Urothelium cell line (cell line): Measurements from ENCODE around the gene PTMA.
"Not testable (repeated sequence)": the region's sequence is repeated elsewhere in the genome, so short reads cannot be mapped to it uniquely, and the experiment has no call there.

ENCODE experiments used
- DNase-seq: peaks from one replicate; pipeline ENCODE4 v3.0.0; 2011; ENCODE audit warnings: low spot score, mixed read lengths
- FAIRE-seq: peaks from 2 replicates; lab custom pipeline; 2011; peaks lifted over from hg19 to GRCh38; lab: Jason Lieb, UNC

Gene PTMA

GRCh38 chr2:231691251-231691772 lies 17.0 kb upstream of the PTMA start:
- DNase-seq (no peak), FAIRE-seq (no peak)

GRCh38 chr2:231692847-231693246 lies 15.5 kb upstream of the PTMA start:
- FAIRE-seq (no peak), DNase-seq (no peak)

DNA sequence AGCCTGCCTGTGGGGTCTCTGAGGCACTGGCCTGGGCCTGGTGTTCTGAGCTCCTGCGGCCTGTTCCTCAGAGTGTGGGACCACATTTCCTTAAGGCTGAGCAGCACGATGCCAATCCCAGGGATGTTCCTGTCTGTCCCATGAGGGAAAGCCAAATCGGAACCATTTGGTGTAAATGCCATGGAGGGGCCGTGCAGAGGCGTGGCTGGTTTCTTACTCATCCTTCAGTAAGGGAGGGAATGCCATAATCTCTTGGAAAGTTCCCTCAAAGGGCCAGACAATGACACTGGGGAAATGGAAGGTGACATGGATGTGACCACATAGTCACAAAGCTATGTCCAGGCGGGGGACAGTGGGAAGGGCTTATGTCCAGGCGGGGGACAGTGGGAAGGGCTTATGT lies 14.4 kb upstream of the PTMA start:
- FAIRE-seq (no peak), DNase-seq (no peak)

DNA sequence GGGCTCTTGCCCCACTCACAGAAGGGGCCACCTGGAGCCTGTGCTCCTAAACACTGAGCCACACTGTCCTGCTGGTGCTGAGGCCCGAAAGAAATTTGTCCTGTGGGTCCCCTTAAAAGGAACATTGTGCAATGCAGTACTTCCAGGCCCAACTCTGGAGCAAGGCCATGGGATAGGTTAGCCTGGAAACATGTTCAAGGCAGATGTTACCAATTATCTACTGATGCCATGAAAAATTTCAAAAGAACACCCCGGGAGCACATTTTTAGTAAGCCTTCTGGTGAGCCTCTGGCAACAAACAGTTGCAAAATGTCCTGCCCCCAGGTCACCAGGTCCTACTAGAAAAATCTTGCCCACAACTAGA lies 12.3 kb upstream of the PTMA start:
- DNase-seq, result no peak
- no peak for FAIRE-seq

DNA sequence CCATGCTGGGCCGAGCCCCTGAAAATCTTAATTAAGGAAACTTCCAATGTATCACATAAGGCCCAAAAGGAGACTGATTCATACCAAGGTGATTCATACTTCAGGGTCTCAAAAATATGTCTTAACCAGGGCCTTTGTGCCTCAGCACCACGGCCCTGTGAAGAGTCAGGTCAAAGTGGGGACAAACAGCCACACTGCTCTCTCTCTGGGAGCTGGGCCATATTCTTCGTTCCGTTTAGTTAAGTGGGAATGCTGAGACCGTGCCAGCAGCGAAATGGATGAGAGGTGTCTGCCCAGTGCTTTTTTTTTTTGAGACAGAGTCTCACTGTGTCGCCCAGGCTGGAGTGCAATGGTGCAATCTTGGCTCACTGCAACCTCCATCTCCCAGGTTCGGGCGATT lies 9.3 kb upstream of the PTMA start:
- no peak for FAIRE-seq
- DNase-seq, result no peak

- FAIRE-seq, result no peak
- no peak for DNase-seq
Observed at GRCh38 chr2:231701456-231702373, 6.6 kb upstream of the PTMA start.

DNA sequence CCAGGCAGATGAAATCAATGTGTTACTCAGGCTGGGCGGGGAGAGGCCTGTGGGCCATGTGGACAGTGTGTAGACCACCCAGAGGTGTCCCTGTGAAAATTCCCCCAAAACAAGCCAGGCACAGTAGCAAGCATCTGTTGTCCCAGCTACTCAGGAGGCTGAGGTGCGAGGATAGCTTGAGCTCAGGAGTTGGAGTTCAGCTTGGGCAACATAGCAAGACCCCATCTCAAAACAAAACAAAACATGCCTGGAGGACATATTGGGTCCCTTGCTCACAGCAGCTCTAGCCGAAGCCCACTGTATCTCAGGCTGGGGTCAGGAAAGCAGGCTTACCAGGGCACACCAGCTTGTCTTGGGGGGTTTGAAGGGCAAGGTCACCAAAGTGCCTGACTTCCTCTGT lies 4.3 kb upstream of the PTMA start:
- no peak for FAIRE-seq

DNA sequence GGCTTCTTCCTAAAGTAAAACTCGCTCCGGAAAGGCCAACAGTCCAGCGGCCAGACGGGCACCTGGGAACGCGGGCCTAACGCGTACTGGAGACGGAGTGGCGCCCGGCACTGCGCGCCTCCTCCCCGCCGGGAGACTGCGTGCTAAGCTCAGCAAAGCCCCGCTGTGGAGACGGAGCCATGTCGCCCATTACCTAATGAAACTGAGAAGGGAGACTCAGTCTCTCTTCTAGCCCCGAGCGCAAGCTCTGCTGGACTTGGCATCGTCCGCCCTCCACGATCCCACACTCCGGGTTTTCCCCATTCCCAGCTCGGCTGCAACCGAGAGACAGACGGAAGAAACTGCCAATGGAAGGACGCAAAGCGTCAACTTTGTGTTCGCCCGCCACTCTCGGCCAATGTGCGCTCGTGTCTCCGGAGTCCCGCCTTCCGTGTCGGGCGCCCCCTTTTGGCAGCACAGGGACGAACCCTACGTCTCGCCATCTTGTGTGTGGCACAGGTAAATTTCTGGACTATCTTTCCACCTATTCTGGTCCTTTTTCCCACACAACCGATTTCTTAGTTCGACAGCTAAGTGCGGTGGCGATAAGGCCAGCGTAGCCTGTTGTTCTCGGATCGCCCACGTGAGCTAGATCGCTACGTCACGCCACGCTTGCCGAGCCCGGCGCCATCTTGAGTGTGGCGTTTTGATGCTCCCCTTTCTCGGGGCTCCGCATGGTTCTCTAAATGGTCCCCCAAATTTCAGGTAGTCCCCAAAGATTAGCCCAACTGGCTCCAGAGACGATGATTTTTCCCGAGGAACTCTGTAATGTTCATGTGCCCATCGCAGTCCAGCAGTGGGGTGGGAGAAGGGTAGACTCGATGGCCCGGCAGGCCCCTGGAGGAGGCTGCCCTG lies 1.3 kb upstream of the PTMA start:
- DNase-seq, result peak; percentile 95
- peak; percentile 23 for FAIRE-seq

More for the DNA sequence above, 4.3 kb upstream of the PTMA start:
- no peak for DNase-seq

- FAIRE-seq (no peak), DNase-seq (no peak)
Observed at GRCh38 chr2:231707625-231707926, 749 bp upstream of the PTMA start.

- no peak for DNase-seq
- FAIRE-seq, result no peak
Observed at GRCh38 chr2:231708773-231709635, 679 bp downstream of the PTMA start.

DNA sequence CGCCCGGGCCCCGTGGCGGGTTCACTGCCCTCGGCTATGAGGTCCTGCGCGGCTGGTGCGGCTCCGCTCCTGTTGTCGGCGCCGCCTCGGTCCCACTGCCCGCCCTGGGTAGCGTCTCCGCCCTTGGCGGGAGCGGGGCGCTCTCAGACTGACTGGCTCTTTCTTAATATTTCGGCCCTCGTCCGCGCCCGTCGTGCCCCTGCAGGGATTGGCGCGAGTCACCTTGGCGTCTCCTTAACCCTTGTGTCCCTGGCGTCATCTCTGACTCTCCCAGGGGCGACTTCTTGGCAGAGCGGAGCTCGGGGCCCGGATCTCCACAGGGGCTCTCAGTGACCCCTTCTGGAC lies 1.3 kb downstream of the PTMA start:
- DNase-seq (no peak), FAIRE-seq (no peak)

DNA sequence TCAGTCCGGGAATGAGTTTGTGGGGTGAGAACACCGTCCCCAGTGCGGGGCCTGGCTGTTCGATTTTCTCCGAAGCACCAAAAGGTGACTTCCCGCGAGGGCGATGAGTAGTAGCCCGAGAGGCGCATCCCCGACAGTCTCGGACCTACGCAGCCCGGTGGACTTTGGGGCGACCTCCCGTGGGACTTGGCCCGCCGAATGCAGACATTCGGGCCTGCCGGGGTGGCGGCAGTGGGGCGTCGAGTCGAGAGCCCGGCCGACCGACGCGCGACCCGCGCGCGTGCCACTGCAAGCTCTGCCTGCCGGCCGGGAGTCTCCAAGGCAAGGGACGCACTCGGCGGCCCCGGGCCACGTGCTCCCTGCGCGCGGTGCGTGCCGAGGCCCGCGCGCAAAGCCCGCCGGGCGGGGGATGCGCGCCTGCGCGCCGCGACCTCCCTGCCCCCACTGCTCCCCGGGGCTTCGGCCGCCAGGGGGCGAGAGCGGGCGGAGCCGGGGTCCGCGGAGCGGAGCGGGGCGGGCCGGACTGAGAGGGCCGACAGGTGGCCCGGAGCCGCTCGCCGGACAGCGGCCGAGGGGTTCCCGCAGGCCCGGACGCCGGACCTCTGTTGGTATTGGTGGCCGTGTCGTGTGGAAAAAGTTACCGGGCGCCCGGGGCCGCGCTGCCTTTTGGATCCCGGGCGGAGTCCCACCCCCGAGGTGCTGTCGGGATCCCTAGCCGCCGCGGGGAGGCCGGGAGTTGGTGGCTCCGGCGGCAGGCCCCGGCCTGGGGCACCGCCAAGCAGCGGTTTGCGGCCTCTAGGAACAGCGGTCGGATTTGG lies 1.9 kb downstream of the PTMA start:
- DNase-seq (peak; percentile 90), FAIRE-seq (no peak)

DNA sequence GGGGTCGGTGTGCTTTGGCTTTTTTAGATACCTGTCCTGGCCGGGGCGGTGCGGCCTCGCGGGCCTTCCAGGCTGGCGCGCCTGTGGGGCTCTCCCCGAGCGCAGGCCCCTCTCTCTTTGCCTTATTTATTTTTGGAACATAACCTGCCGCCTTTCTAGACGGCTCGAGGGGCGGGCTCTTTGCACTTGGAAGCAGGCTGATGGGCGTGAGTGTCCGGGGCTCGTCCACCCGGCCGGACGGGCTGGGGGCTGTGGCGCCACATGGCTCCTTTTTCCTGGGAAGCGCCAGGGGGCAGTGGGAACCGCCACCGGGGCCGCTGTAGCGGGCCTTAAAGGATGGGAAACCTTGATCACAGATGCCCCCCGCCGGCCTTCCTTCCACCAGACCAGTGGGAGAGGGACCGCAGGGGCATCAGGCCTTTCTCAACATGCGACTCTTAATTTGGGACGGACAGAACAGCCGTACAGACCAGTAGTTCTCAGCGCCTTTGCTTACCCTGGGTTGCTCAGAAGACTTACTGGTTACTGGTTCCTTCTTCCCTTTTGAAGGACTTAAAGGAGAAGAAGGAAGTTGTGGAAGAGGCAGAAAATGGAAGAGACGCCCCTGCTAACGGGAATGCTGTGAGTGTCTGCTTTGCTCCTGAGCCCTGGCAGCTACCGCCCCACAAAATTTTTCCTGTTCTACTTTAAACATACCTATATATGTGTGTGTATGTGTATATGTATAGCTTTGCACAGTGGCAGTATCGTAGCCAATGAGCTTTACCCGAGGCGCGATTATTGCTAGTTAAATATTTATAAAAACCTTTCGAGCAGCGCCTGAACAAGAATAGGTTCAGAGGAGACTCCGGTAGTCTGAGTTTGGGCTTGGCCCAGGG lies 2.7 kb downstream of the PTMA start:
- FAIRE-seq, result no peak
- DNase-seq, result no peak

DNA sequence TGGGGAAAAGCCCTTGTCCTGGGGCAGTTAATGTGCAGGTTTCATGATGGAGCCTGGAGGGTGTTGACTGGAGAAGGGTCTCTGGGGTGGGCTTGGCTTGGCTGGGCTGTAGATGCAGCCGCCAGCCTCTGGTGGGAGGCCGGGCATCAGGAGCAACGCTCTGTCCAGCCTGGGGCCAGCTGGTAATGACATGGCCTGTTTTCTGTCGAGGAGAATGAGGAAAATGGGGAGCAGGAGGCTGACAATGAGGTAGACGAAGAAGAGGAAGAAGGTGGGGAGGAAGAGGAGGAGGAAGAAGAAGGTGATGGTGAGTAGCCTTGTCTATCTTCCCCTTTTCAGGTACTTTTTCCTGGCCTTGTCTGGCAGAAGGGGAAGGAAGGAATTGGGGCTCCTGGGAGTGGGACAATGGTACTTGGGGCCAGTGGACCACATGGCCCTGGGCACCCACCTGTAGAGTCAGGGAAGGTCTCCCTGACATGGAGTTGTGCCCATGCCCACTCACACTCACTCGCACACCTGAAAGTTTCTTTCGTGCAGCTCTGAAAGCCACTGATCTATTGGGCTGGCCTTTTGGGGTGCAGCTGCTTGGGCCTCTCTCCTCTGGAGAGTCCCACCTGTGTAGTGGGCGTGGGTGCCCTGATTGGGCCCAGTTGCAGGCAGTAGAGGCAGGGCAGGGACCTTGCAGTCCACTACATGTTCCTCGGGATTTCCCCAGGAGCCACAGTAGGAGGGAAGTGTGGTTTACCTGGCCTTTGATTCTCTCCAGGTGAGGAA lies 3.5 kb downstream of the PTMA start:
- FAIRE-seq (no peak), DNase-seq (no peak)

DNA sequence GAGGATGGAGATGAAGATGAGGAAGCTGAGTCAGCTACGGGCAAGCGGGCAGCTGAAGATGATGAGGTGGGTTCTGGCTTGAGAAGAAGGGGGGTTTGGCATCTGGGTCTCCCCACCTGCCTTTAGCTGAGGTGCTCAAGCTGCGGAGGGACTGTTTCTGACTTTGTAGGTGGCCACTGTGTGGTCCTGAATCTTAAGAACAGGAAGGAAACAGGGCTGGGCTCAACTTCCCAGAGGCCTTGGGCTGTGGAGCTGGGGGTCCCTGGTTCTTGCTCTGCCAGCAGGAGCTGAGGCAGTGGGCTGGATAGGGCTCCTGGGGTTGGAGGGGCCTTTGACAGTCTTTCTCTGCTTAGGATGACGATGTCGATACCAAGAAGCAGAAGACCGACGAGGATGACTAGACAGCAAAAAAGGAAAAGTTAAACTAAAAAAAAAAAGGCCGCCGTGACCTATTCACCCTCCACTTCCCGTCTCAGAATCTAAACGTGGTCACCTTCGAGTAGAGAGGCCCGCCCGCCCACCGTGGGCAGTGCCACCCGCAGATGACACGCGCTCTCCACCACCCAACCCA lies 4.2 kb downstream of the PTMA start:
- not testable (repeated sequence) for FAIRE-seq, DNase-seq

DNA sequence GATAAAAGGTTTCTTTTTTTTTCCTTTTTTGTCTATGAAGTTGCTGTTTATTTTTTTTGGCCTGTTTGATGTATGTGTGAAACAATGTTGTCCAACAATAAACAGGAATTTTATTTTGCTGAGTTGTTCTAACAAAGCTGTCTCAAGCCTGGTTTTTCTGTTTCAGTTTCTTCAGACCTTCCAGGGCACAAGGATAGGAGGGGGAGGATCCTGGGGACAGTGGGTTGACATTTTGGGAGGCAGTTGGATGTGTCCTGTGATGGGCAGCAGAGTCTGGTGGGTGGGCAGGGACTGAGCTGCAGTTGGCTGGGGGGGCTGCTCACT lies 5.0 kb downstream of the PTMA start:
- DNase-seq, FAIRE-seq: not testable (repeated sequence)

DNA sequence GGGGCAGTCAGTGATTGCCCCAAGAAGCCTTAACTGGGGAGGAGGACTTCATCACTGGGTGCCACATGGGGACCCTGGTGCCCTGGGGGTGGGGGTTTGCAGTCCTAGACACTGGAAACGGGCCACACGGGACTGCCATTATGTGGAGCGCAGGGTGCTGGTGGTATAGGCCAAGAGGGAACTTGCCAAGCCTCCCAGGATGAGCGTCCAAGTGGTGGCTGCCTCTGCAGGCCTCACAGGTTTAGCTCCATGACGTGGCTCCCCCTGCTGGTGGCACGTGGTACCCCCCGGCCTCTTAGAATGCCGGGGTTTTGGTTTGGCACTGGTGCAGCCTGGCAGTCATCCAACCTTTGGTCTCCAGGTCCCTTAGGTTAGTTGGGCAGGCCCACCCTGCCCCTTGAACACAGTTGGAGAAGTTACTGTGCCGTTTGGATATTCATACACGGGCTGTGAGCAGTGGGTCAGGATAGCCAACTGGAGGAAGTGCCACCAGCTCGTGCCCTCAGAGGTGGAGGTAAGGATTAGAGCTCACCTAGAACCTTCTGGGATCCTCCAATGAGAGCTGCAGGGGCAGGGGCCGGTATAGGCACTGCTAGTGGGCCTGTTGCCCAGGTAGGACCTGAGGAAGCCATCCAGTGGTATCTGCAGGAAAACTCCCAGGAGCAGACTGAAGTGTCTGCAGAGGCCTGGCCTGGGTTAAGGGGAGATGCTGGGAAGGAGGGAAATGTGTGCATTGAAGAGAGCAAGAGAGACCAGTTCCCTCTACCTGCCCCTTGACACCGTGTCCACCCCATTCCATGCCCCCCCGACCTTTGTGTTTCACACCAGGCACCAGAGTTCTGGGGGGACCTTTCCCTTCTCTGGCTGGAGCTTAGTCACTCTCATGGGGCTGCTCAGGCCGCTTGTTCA lies 5.7 kb downstream of the PTMA start:
- FAIRE-seq (no peak), DNase-seq (peak; percentile 87)
